ENCODE measurements around the gene TENM4. TPM values are rescaled to one million over a fixed set of nuclear protein-coding genes. Genes with fewer than 3 reads are reported as not detected.

The TENM4 gene
- total RNA-seq, 4 donors from 2014 or later: 0.02 to 0.82 (median 0.23) TPM

DNA sequence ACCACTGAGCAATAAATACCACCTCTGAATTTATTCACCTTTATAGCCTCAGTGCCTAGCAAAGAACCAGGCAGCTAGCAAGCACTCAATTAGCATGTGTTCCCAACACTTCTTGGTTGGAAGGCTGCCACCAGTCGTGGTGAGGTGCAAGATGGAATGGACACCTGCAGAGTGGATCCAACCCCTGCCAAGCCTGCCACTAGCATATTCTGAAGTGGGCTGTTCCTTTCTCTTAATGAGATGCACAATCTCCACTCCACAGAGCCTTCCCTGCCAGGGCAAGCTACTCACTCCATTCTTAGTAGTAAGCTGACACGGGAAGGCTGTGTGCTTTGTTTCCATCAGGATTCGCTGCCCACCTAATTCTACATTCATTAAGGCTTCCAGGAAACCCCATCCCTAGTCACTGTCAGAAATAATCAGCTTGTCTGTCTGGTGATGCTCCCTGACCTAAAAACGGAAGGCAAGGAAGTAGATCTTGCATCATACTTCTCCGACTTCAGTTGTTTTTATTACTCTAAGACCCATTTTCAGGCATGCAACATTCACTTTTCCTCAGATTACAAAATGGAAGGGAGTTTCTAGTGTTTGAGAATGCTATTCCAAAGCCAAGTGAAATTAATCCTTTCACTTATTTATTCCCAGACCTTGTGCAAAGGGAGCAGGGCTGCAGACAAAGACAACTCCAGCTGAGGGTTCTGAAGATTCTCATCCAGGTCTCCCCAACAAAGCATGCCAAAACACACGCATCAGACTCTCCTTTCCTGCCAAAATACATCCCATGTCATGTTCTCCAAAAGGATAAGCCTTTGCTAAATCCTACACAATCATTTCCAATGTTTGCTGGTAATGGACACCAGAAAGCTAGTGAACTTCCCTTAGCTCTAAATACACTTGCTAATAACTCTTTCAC lies 128.0 kb downstream of the TENM4 start:
- TF ChIP-seq, protein P1, sequence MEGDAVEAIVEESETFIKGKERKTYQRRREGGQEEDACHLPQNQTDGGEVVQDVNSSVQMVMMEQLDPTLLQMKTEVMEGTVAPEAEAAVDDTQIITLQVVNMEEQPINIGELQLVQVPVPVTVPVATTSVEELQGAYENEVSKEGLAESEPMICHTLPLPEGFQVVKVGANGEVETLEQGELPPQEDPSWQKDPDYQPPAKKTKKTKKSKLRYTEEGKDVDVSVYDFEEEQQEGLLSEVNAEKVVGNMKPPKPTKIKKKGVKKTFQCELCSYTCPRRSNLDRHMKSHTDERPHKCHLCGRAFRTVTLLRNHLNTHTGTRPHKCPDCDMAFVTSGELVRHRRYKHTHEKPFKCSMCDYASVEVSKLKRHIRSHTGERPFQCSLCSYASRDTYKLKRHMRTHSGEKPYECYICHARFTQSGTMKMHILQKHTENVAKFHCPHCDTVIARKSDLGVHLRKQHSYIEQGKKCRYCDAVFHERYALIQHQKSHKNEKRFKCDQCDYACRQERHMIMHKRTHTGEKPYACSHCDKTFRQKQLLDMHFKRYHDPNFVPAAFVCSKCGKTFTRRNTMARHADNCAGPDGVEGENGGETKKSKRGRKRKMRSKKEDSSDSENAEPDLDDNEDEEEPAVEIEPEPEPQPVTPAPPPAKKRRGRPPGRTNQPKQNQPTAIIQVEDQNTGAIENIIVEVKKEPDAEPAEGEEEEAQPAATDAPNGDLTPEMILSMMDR (IDR thresholded peaks at IDR 0.05 in 4 of 5, conservative IDR thresholded peaks at IDR 0.05 in 1 of 5): no peak
- TF ChIP-seq POLR2A (IDR thresholded peaks at IDR 0.05): no peak

DNA sequence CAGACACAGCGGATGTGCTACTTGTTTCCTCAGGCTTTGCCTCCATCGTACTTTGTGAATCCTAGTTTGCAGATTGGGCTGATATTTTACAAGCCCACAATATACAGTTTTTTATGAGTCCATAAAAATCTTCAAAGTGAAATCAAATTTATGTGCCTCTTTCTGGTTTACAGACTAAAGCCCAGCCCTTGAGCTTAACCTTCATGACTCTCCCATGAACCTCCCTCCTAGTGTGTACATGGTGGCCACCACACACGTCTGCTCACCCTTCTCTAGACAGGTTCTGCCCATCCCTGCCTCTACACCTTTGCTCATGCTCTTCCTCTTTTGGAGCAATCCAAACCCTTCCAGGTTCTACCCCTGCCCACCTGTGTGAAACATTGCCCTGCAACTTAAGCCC lies 129.4 kb downstream of the TENM4 start:
- Histone ChIP-seq H3K27ac (no peak overlapping the region), H3K4me3 (no peak overlapping the region), H3K36me3 (no peaks in the 10 kb centered on the region), H3K4me1 (no peaks in the 10 kb centered on the region), H3K27me3 (no peaks in the 10 kb centered on the region), H3K9me3 (no peaks in the 10 kb centered on the region)
- intact Hi-C loops (cut with DNase I; ENCODE audit: low total_unique reads) (no loop called here), in situ Hi-C loops (cut with MboI; ENCODE audit: low sequenced_read_pairs in 4 of 4) (no loop called here)
- no peak for ATAC-seq
- TF ChIP-seq, protein P1 (IDR thresholded peaks at IDR 0.05 in 4 of 5, conservative IDR thresholded peaks at IDR 0.05 in 1 of 5): no peak
- TF ChIP-seq POLR2A (IDR thresholded peaks at IDR 0.05): no peak
- no peak for DNase-seq

More for the DNA sequence above, 128.0 kb downstream of the TENM4 start:
- intact Hi-C loops (cut with DNase I; ENCODE audit: low total_unique reads) (no loop called here), in situ Hi-C loops (cut with MboI; ENCODE audit: low sequenced_read_pairs in 4 of 4) (no loop called here)
- H3K36me3 ChIP-seq: no peaks in the 10 kb centered on the region
- no peak for ATAC-seq
- H3K4me3 ChIP-seq: no peak overlapping the region
- H3K27ac ChIP-seq: no peak overlapping the region
- no peak for DNase-seq
- H3K9me3 ChIP-seq: no peaks in the 10 kb centered on the region
- H3K4me1 ChIP-seq: no peaks in the 10 kb centered on the region
- H3K27me3 ChIP-seq: no peaks in the 10 kb centered on the region

DNA sequence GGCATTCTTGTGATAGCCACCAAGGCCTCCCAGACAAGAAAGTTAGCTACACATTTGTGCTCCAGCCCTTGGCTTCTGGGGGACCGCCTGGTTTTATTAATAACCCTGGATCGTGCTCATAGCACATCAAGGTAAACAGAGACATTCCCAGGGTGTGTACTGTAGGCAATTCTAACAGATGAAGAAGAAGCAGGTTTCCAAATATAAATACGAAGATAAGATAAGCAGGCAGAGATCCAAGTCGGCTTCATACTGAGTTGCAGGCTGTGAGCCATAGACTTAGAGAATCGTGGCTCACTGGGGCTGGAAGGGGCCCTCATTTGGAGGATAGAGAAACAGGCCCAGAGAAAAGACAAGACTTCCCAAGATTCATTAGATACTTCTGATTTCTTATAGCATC lies 131.4 kb downstream of the TENM4 start:
- in situ Hi-C loops (cut with MboI; ENCODE audit: low sequenced_read_pairs in 4 of 4): no loop called here
- Histone ChIP-seq H3K27me3 (no peaks in the 10 kb centered on the region), H3K36me3 (no peaks in the 10 kb centered on the region), H3K9me3 (no peaks in the 10 kb centered on the region), H3K27ac (no peak overlapping the region), H3K4me3 (no peak overlapping the region), H3K4me1 (peaks cover 0 to 8% of the 10 kb centered on the region in 2 donors)
- intact Hi-C loops (cut with DNase I; ENCODE audit: low total_unique reads): no loop called here
- DNase-seq (no peak), ATAC-seq (no peak)
- TF ChIP-seq, protein P1 (IDR thresholded peaks at IDR 0.05 in 4 of 5, conservative IDR thresholded peaks at IDR 0.05 in 1 of 5): no peak
- no peak for TF ChIP-seq POLR2A (IDR thresholded peaks at IDR 0.05)

DNA sequence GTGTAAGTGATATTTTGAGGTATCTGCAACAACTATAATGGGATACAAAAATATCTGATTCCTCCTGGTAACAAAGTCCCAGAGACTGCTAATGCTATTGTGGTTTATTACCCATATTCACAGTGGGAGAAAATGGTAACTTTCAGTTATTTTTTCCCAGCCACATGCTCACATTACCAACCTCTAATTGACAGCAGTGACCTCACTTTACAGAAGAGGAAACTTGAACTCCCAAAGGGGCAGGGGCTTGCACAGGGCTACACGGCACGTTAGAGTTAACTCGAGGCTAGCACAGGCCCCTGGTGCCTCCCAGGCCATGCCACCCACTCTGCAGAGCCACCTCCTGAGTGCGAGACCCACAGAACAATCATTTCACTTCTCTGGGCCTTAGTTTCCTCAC lies 132.4 kb downstream of the TENM4 start:
- in situ Hi-C loops (cut with MboI; ENCODE audit: low sequenced_read_pairs in 4 of 4): no loop called here

More for the DNA sequence above, 132.4 kb downstream of the TENM4 start:
- Histone ChIP-seq H3K27ac (no peak overlapping the region), H3K36me3 (no peaks in the 10 kb centered on the region), H3K4me3 (no peak overlapping the region), H3K27me3 (no peaks in the 10 kb centered on the region), H3K4me1 (peaks cover 0 to 8% of the 10 kb centered on the region in 2 donors), H3K9me3 (no peaks in the 10 kb centered on the region)
- ATAC-seq (no peak), DNase-seq (no peak)
- intact Hi-C loops (cut with DNase I; ENCODE audit: low total_unique reads): no loop called here
- no peak for TF ChIP-seq POLR2A (IDR thresholded peaks at IDR 0.05)
- TF ChIP-seq, protein P1 (IDR thresholded peaks at IDR 0.05 in 4 of 5, conservative IDR thresholded peaks at IDR 0.05 in 1 of 5): no peak

All from gastrocnemius medialis (tissue), 4 donors.